Spleen (tissue), 7 donors: ENCODE results near the gene ADAMTS12.

Experiments used
- POLR2A ChIP-seq, 3 donors: fragments of 450-650 bp; IDR thresholded peaks; one replicate each; pipeline ENCODE4 v1.5.1; 2017; ENCODE audit warnings: antibody characterized with exemption in 3 of 3, mild to moderate bottlenecking in 1 of 3
- TF ChIP-seq, protein P1 (sequence below), 11 experiments: fragments of 200-600 bp in 7 of 11; fragments of 450-650 bp in 4 of 11; sonication (generic) in 4 of 11; IDR thresholded peaks in 8 of 11; conservative IDR thresholded peaks in 3 of 11; 1 replicate in 7 of 11; 2 replicates in 4 of 11; pipeline versions ENCODE4 v1.4.0 to v1.8.0; 2016 to 2021; ENCODE audit warnings: antibody characterized with exemption in 11 of 11, inconsistent platforms in 4 of 11, mild to moderate bottlenecking in 1 of 11
- donor health status: DM: no; HTN: no; CAD: no; lungs with moderate emphysema.
- donor health status: DM: no; HTN: no; CAD: no.
- donor health status: DM: no; HTN: no; CAD: no.

- TF ChIP-seq, protein P1, sequence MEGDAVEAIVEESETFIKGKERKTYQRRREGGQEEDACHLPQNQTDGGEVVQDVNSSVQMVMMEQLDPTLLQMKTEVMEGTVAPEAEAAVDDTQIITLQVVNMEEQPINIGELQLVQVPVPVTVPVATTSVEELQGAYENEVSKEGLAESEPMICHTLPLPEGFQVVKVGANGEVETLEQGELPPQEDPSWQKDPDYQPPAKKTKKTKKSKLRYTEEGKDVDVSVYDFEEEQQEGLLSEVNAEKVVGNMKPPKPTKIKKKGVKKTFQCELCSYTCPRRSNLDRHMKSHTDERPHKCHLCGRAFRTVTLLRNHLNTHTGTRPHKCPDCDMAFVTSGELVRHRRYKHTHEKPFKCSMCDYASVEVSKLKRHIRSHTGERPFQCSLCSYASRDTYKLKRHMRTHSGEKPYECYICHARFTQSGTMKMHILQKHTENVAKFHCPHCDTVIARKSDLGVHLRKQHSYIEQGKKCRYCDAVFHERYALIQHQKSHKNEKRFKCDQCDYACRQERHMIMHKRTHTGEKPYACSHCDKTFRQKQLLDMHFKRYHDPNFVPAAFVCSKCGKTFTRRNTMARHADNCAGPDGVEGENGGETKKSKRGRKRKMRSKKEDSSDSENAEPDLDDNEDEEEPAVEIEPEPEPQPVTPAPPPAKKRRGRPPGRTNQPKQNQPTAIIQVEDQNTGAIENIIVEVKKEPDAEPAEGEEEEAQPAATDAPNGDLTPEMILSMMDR (IDR thresholded peaks at IDR 0.05 in 8 of 11, conservative IDR thresholded peaks at IDR 0.05 in 3 of 11) = no peak
- no peak for TF ChIP-seq POLR2A (IDR thresholded peaks at IDR 0.05)
These were observed 128.9 kb downstream of the ADAMTS12 start for GRCh38 chr5:33762859-33763258.
